Measurements from ENCODE around the gene PPIH.
"Not testable (repeated sequence)": the region's sequence is repeated elsewhere in the genome, so short reads cannot be mapped to it uniquely, and the experiment has no call there.

- TF ChIP-seq CTCF, POLR2A (IDR thresholded peaks at IDR 0.05): not testable (repeated sequence)
Measured at GRCh38 chr1:42682484-42682738, 24.2 kb downstream of the PPIH start.
